22Rv1 (cell line): ENCODE measurements around the gene SPIB.
"Not testable (repeated sequence)": the region's sequence is repeated elsewhere in the genome, so short reads cannot be mapped to it uniquely, and the experiment has no call there.

Experiments
- H3K27ac ChIP-seq: fragments of 450-650 bp; 2 replicates; pipeline ENCODE4 v1.5.1; 2017
- CTCF ChIP-seq: fragments of 450-650 bp; IDR thresholded peaks from 2 replicates; pipeline ENCODE4 v1.5.1; 2017; ENCODE audit warnings: mild to moderate bottlenecking
- ZFX ChIP-seq: fragments of 450-650 bp; IDR thresholded peaks from 2 replicates; pipeline ENCODE4 v1.6.1; 2017; ENCODE audit warnings: antibody characterized with exemption, borderline replicate concordance

Gene SPIB

GRCh38 chr19:50384685-50385535, 33.8 kb upstream of the SPIB start:
- peak overlapping the region; percentile 74 for H3K27ac ChIP-seq
- no peak for TF ChIP-seq CTCF
- no peak for TF ChIP-seq ZFX

- TF ChIP-seq CTCF (no peak), ZFX (no peak)
- H3K27ac ChIP-seq, result no peak overlapping the region
These were observed 31.4 kb upstream of the SPIB start for GRCh38 chr19:50387176-50387867.

GRCh38 chr19:50387868-50388245, 30.9 kb upstream of the SPIB start:
- H3K27ac ChIP-seq, result no peak overlapping the region
- TF ChIP-seq ZFX, result no peak
- TF ChIP-seq CTCF, result no peak

GRCh38 chr19:50390295-50390694, 28.4 kb upstream of the SPIB start:
- not testable (repeated sequence) for H3K27ac ChIP-seq

GRCh38 chr19:50390952-50391351, 27.8 kb upstream of the SPIB start:
- not testable (repeated sequence) for H3K27ac ChIP-seq

GRCh38 chr19:50392759-50393158, 26.0 kb upstream of the SPIB start:
- TF ChIP-seq CTCF, result no peak
- TF ChIP-seq ZFX, result no peak
- H3K27ac ChIP-seq, result no peak overlapping the region

- no peak for TF ChIP-seq ZFX
- TF ChIP-seq CTCF, result no peak
- no peak overlapping the region for H3K27ac ChIP-seq
These were observed 25.1 kb upstream of the SPIB start for GRCh38 chr19:50393589-50393988.

- TF ChIP-seq CTCF (no peak), ZFX (no peak)
- no peak overlapping the region for H3K27ac ChIP-seq
These were observed 24.7 kb upstream of the SPIB start for GRCh38 chr19:50394017-50394416.
